NCI-H1092 (cell line): ENCODE results near the gene RNU6-9.
"Not testable (repeated sequence)": the region's sequence is repeated elsewhere in the genome, so short reads cannot be mapped to it uniquely, and the experiment has no call there.

Experiments
- DNase-seq: peaks from one replicate; lab custom pipeline; 2025; lab: John Stamatoyannopoulos, UW

Gene RNU6-9

GRCh38 chr19:878751-879561, 14.3 kb upstream of the RNU6-9 start:
- DNase-seq, result not testable (repeated sequence)

GRCh38 chr19:879711-880438, 13.4 kb upstream of the RNU6-9 start:
- no peak for DNase-seq

- DNase-seq, result no peak
These were observed 11.8 kb upstream of the RNU6-9 start for GRCh38 chr19:881385-882071.

GRCh38 chr19:882871-883497, 10.3 kb upstream of the RNU6-9 start:
- no peak for DNase-seq

GRCh38 chr19:883661-884211, 9.5 kb upstream of the RNU6-9 start:
- DNase-seq, result no peak

GRCh38 chr19:884420-885211, 8.7 kb upstream of the RNU6-9 start:
- DNase-seq, result no peak

GRCh38 chr19:885536-886224, 7.6 kb upstream of the RNU6-9 start:
- DNase-seq, result no peak

- no peak for DNase-seq
These were observed 6.2 kb upstream of the RNU6-9 start for GRCh38 chr19:887072-887471.

GRCh38 chr19:887599-887998, 5.7 kb upstream of the RNU6-9 start:
- DNase-seq, result no peak

- DNase-seq, result no peak
These were observed 4.5 kb upstream of the RNU6-9 start for GRCh38 chr19:888581-889385.

- DNase-seq, result no peak
These were observed 3.5 kb upstream of the RNU6-9 start for GRCh38 chr19:889662-890295.

- DNase-seq, result no peak
These were observed 2.5 kb upstream of the RNU6-9 start for GRCh38 chr19:890831-891230.

GRCh38 chr19:891421-892200, 1.7 kb upstream of the RNU6-9 start:
- not testable (repeated sequence) for DNase-seq

GRCh38 chr19:892243-892893, 916 bp upstream of the RNU6-9 start:
- no peak for DNase-seq

- DNase-seq, result no peak
These were observed 3.1 kb downstream of the RNU6-9 start for GRCh38 chr19:896434-896833.

GRCh38 chr19:896999-897398, 3.7 kb downstream of the RNU6-9 start:
- no peak for DNase-seq

GRCh38 chr19:897442-898039, 4.3 kb downstream of the RNU6-9 start:
- no peak for DNase-seq

- DNase-seq, result no peak
These were observed 5.4 kb downstream of the RNU6-9 start for GRCh38 chr19:898663-899062.
